OCI-LY7 (cell line): ENCODE results near the gene ABCA3. TPM values are rescaled to one million over a fixed set of nuclear protein-coding genes. Genes with fewer than 3 reads are reported as not detected.

Source experiments
- BruUV-seq: library from RNA; stranded (reverse); fragments of 400-500 nt; replicated peaks from 2 replicates; lab custom pipeline; 2021; lab: Mats Ljungman, UMichigan
- CTCF ChIA-PET: fragments of 300-600 bp; sonication (Branson Sonifier 250); formaldehyde crosslinking; loops from one replicate; lab custom pipeline; 2022; ENCODE audit warnings: antibody characterized with exemption; ENCODE audit not compliant: unreplicated experiment; lab: Charles Lee
- POLR2A ChIA-PET: fragments of 300-600 bp; sonication (Branson Sonifier 250); formaldehyde crosslinking; loops from one replicate; lab custom pipeline; 2022; ENCODE audit warnings: antibody characterized with exemption; lab: Charles Lee
- DNase-seq: peaks from one replicate; pipeline ENCODE4 v3.0.0-alpha.2; 2015; ENCODE audit warnings: low spot score
- H2AFZ ChIP-seq: fragments of 200-600 bp; sonication (generic), shearing (Covaris generic); 2 replicates; pipeline ENCODE4 v1.6.1; 2014; ENCODE audit warnings: mild to moderate bottlenecking, antibody characterized with exemption, low read length, moderate library complexity
- H3K27ac ChIP-seq: fragments of 200-600 bp; sonication (generic); 2 replicates; pipeline ENCODE4 v1.5.1; 2014; ENCODE audit warnings: mixed run types, low read depth, mild to moderate bottlenecking, moderate library complexity, low read length, inconsistent platforms; ENCODE audit not compliant: poor library complexity, severe bottlenecking
- H3K36me3 ChIP-seq: fragments of 200-600 bp; sonication (generic); 2 replicates; pipeline ENCODE4 v1.6.1; 2014; ENCODE audit warnings: mild to moderate bottlenecking, antibody characterized with exemption, low read length, moderate library complexity, mixed read lengths; ENCODE audit not compliant: insufficient read depth
- H3K4me1 ChIP-seq: fragments of 200-600 bp; sonication (generic); 2 replicates; pipeline ENCODE4 v1.5.1; 2014; ENCODE audit warnings: mild to moderate bottlenecking, low read length; ENCODE audit not compliant: insufficient read depth, poor library complexity, severe bottlenecking
- H3K4me2 ChIP-seq: fragments of 200-600 bp; sonication (generic); 2 replicates; pipeline ENCODE4 v1.6.1; 2014; ENCODE audit warnings: mild to moderate bottlenecking, low read length
- H3K4me3 ChIP-seq: fragments of 200-600 bp; sonication (generic); 2 replicates; pipeline ENCODE4 v1.5.1; 2014; ENCODE audit warnings: mild to moderate bottlenecking, low read depth, low read length; ENCODE audit not compliant: poor library complexity, severe bottlenecking
- H3K79me2 ChIP-seq: fragments of 200-600 bp; sonication (generic); 2 replicates; pipeline ENCODE4 v1.6.1; 2016; ENCODE audit warnings: low read depth, mild to moderate bottlenecking, low read length, moderate library complexity, mixed read lengths; ENCODE audit not compliant: insufficient read depth
- H3K9me2 ChIP-seq: fragments of 200-600 bp; sonication (generic); 2 replicates; pipeline ENCODE4 v1.6.1; 2016; ENCODE audit warnings: mild to moderate bottlenecking, low read length, mixed read lengths; ENCODE audit not compliant: insufficient read depth
- H3K9me3 ChIP-seq: fragments of 200-600 bp; sonication (generic); 2 replicates; pipeline ENCODE4 v1.6.1; 2014; ENCODE audit warnings: mild to moderate bottlenecking, mixed run types, low read length, mixed read lengths
- H4K20me1 ChIP-seq: fragments of 200-600 bp; sonication (generic); 2 replicates; pipeline ENCODE4 v1.6.1; 2014; ENCODE audit warnings: mild to moderate bottlenecking, antibody characterized with exemption, low read length, moderate library complexity, mixed read lengths; ENCODE audit not compliant: insufficient read depth
- CTCF ChIP-seq: fragments of 200-600 bp; sonication (generic); conservative IDR thresholded peaks from 2 replicates; pipeline ENCODE4 v1.5.1; 2014; ENCODE audit warnings: mild to moderate bottlenecking, antibody characterized with exemption, low read length, moderate library complexity, mixed read lengths
- EZH2phosphoT487 ChIP-seq: fragments of 200-600 bp; sonication (generic); IDR thresholded peaks from 2 replicates; pipeline ENCODE4 v1.6.1; 2018; ENCODE audit warnings: low read depth, borderline replicate concordance, mild to moderate bottlenecking, mixed run types, antibody characterized with exemption, low read length, moderate library complexity, mixed read lengths
- intact Hi-C: fragments of 100-400 bp; cut with micrococcal nuclease; formaldehyde crosslinking; loops from one replicate; pipeline ENCODE4 v1.10.0; 2022; ENCODE audit not compliant: unreplicated experiment
- total RNA-seq, 2 experiments: library from RNA; depleted of rRNA in 1 of 2; stranded (reverse); fragments of >200 nt in 1 of 2; shearing (Covaris generic) in 1 of 2; gene quantifications; 2 replicates each; pipeline ENCODE4 v1.2.3, GENCODE V29; 2014 to 2022

Gene ABCA3
- total RNA-seq, 2 experiments from 2014 or later, result 0.23 TPM; not detected in 1

- intact Hi-C loops, result no loop called here
- H3K36me3 ChIP-seq, result no peaks in the 10 kb centered on the region
- no peaks in the 10 kb centered on the region for H3K4me1 ChIP-seq
- H4K20me1 ChIP-seq, result no peaks in the 10 kb centered on the region
- no peak for DNase-seq
- H3K27ac ChIP-seq, result no peak overlapping the region
- H3K4me3 ChIP-seq, result no peak overlapping the region
- H3K4me2 ChIP-seq, result no peak overlapping the region
- H3K9me3 ChIP-seq, result no peaks in the 10 kb centered on the region
- POLR2A ChIA-PET, result no interaction called here
- no TSS peak for BruUV-seq
- no peak overlapping the region for H2AFZ ChIP-seq
- no peaks in the 10 kb centered on the region for H3K9me2 ChIP-seq
- no peak for TF ChIP-seq CTCF
- no peak for TF ChIP-seq EZH2phosphoT487
- no peaks in the 10 kb centered on the region for H3K79me2 ChIP-seq
- CTCF ChIA-PET, result no interaction called here
Measured at GRCh38 chr16:2298621-2299020, 41.9 kb downstream of the ABCA3 start.

GRCh38 chr16:2297506-2297860, 43.0 kb downstream of the ABCA3 start:
- BruUV-seq, result no TSS peak
- TF ChIP-seq CTCF (no peak), EZH2phosphoT487 (no peak)
- Histone ChIP-seq H4K20me1 (no peaks in the 10 kb centered on the region), H3K79me2 (no peaks in the 10 kb centered on the region), H3K4me3 (no peak overlapping the region), H3K9me3 (no peaks in the 10 kb centered on the region), H2AFZ (no peak overlapping the region), H3K9me2 (no peaks in the 10 kb centered on the region), H3K27ac (no peak overlapping the region), H3K4me1 (no peaks in the 10 kb centered on the region), H3K4me2 (no peak overlapping the region), H3K36me3 (no peaks in the 10 kb centered on the region)
- POLR2A ChIA-PET, result no interaction called here
- CTCF ChIA-PET, result no interaction called here
- intact Hi-C loops, result no loop called here
- no peak for DNase-seq

- TF ChIP-seq EZH2phosphoT487 (no peak), CTCF (peak; percentile 68)
- H3K36me3 ChIP-seq, result no peaks in the 10 kb centered on the region
- H4K20me1 ChIP-seq, result no peaks in the 10 kb centered on the region
- no peaks in the 10 kb centered on the region for H3K9me3 ChIP-seq
- H2AFZ ChIP-seq, result no peak overlapping the region
- no peaks in the 10 kb centered on the region for H3K9me2 ChIP-seq
- DNase-seq, result peak; percentile 16
- no peak overlapping the region for H3K27ac ChIP-seq
- H3K79me2 ChIP-seq, result no peaks in the 10 kb centered on the region
- intact Hi-C loops, result no loop called here
- no peak overlapping the region for H3K4me3 ChIP-seq
- H3K4me1 ChIP-seq, result no peaks in the 10 kb centered on the region
- no TSS peak for BruUV-seq
- ChIA-PET POLR2A (no interaction called here), CTCF (no interaction called here)
- no peak overlapping the region for H3K4me2 ChIP-seq
Measured at GRCh38 chr16:2296661-2297505, 43.6 kb downstream of the ABCA3 start.
